ENCODE measurements around the gene WFIKKN2.

The WFIKKN2 gene

DNA sequence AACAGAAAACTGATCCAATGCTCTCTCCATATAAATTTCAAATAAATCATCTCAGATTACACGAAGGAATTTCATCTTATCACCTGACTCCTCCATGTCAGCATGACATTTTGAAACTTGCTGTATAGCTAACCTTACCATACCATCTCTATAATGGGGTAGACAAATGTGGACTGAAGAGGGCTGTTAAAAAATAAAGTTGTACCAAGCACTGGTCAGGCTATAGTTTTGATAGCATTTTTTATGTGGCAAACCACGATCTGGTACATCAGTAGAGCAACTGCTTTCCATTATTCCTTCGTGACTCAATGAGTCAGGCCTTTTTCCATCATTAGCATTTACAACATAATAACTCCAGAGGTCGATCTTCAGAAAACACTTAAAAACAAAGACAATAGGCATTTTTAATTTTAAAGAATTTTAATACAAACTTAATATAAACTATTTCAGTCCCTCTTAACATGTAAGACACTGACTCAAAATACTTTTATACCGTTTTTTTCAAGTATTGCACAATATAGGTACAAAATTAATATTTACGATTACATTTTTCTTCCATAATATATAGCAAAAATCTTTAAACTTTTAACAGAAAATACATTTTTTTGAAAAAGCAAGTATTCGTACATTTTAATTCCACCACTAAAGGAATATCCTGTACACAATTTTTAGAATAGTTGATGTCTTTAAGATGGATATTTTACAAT is 26.6 kb downstream of the WFIKKN2 start (continued):
- TF ChIP-seq, protein P1, sequence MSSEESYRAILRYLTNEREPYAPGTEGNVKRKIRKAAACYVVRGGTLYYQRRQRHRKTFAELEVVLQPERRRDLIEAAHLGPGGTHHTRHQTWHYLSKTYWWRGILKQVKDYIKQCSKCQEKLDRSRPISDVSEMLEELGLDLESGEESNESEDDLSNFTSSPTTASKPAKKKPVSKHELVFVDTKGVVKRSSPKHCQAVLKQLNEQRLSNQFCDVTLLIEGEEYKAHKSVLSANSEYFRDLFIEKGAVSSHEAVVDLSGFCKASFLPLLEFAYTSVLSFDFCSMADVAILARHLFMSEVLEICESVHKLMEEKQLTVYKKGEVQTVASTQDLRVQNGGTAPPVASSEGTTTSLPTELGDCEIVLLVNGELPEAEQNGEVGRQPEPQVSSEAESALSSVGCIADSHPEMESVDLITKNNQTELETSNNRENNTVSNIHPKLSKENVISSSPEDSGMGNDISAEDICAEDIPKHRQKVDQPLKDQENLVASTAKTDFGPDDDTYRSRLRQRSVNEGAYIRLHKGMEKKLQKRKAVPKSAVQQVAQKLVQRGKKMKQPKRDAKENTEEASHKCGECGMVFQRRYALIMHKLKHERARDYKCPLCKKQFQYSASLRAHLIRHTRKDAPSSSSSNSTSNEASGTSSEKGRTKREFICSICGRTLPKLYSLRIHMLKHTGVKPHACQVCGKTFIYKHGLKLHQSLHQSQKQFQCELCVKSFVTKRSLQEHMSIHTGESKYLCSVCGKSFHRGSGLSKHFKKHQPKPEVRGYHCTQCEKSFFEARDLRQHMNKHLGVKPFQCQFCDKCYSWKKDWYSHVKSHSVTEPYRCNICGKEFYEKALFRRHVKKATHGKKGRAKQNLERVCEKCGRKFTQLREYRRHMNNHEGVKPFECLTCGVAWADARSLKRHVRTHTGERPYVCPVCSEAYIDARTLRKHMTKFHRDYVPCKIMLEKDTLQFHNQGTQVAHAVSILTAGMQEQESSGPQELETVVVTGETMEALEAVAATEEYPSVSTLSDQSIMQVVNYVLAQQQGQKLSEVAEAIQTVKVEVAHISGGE (tag by site-specific recombination; conservative IDR thresholded peaks at IDR 0.05; ENCODE audit: low read depth): no peak
- TF ChIP-seq GLIS2 (tag by site-specific recombination; IDR thresholded peaks at IDR 0.05) (no peak), ZFHX2 (tag by site-specific recombination; conservative IDR thresholded peaks at IDR 0.05) (no peak), KLF10 (tag by site-specific recombination; IDR thresholded peaks at IDR 0.05) (0 out of 2 replicates have a peak, but pooled peaks have one; percentile 26), ZXDB (tag by site-specific recombination; IDR thresholded peaks at IDR 0.05) (no peak), HOXA7 (CRISPR knock-in tag; IDR thresholded peaks at IDR 0.05; ENCODE audit: borderline replicate concordance) (no peak), ZNF169 (tag by site-specific recombination; IDR thresholded peaks at IDR 0.05) (no peak), ZNF335 (tag by site-specific recombination; conservative IDR thresholded peaks at IDR 0.05) (no peak), ZNF26 (tag by site-specific recombination; IDR thresholded peaks at IDR 0.05) (no peak), HOXC10 (CRISPR knock-in tag; IDR thresholded peaks at IDR 0.05) (no peak), ZNF146 (tag by site-specific recombination; IDR thresholded peaks at IDR 0.05) (no peak), ZNF138 (tag by site-specific recombination; IDR thresholded peaks at IDR 0.05; ENCODE audit: borderline replicate concordance) (no peak), ZNF660 (tag by site-specific recombination; IDR thresholded peaks at IDR 0.05) (no peak), SETDB1 (IDR thresholded peaks at IDR 0.05; ENCODE audit: insufficient read length, low read length) (no peak), ZBTB1 (tag by site-specific recombination; IDR thresholded peaks at IDR 0.05) (no peak), ZNF155 (tag by site-specific recombination; IDR thresholded peaks at IDR 0.05) (no peak), ZNF148 (tag by site-specific recombination; IDR thresholded peaks at IDR 0.05; ENCODE audit: borderline replicate concordance) (no peak)

GRCh38 chr17:50863221-50863843 is 27.9 kb downstream of the WFIKKN2 start:
- Histone ChIP-seq H3K9me3 (ENCODE audit: control insufficient read depth, insufficient read depth, low read depth, low read length) (no peaks in the 10 kb centered on the region), H3K36me3 (ENCODE audit: control insufficient read depth in 2 of 2, insufficient read depth in 1 of 2, low read length in 2 of 2) (peaks cover 20 to 23% of the 10 kb centered on the region in 2 experiments), H3K4me3 (ENCODE audit: low read depth, low read length) (no peak overlapping the region), H3K27ac (ENCODE audit: extremely low read depth, low read depth, low read length) (no peak overlapping the region), H3K4me1 (ENCODE audit: control insufficient read depth, insufficient read depth, low read length) (peaks cover 27% of the 10 kb centered on the region)
- POLR2A ChIA-PET: interaction anchor here (0.9 to 1.1 kb wide), 2 partner anchors 13 to 93 kb away, joined by 3 to 4 read pairs; no protein-coding TSS in a partner anchor
- CTCF ChIA-PET: interaction anchor here (0.6 to 8.4 kb wide), 27 partner anchors 10 to 290 kb away, joined by 3 to 89 read pairs (median 3); partner anchors contain the start of gene NME1
- TF ChIP-seq ZNF645 (tag by site-specific recombination; IDR thresholded peaks at IDR 0.05) (no peak), ZNF704 (tag by site-specific recombination; IDR thresholded peaks at IDR 0.05) (no peak), ZNF561 (tag by site-specific recombination; IDR thresholded peaks at IDR 0.05; ENCODE audit: borderline replicate concordance) (0 out of 2 replicates have a peak, but pooled peaks have one; percentile 34)
- TF ChIP-seq, protein P2, sequence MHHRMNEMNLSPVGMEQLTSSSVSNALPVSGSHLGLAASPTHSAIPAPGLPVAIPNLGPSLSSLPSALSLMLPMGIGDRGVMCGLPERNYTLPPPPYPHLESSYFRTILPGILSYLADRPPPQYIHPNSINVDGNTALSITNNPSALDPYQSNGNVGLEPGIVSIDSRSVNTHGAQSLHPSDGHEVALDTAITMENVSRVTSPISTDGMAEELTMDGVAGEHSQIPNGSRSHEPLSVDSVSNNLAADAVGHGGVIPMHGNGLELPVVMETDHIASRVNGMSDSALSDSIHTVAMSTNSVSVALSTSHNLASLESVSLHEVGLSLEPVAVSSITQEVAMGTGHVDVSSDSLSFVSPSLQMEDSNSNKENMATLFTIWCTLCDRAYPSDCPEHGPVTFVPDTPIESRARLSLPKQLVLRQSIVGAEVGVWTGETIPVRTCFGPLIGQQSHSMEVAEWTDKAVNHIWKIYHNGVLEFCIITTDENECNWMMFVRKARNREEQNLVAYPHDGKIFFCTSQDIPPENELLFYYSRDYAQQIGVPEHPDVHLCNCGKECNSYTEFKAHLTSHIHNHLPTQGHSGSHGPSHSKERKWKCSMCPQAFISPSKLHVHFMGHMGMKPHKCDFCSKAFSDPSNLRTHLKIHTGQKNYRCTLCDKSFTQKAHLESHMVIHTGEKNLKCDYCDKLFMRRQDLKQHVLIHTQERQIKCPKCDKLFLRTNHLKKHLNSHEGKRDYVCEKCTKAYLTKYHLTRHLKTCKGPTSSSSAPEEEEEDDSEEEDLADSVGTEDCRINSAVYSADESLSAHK (tag by site-specific recombination; IDR thresholded peaks at IDR 0.05): no peak

Data from HEK293 (cell line).